Lung (tissue), 12 donors: ENCODE measurements around the gene ERP44. TPM values are rescaled to one million over a fixed set of nuclear protein-coding genes. Genes with fewer than 3 reads are reported as not detected.

Source experiments
- ATAC-seq: fragments of 200-7000 bp; cut with Tn5 transposase; one replicate; pipeline ENCODE4 v1.9.1; 2020; ENCODE audit warnings: moderate number of reproducible peaks; ENCODE audit not compliant: insufficient read depth, low FRiP score
- DNase-seq, 3 donors: peaks; one replicate each; pipeline ENCODE4 v3.0.0-alpha.2; 2013 to 2017
- H3K27ac ChIP-seq, 2 donors: one replicate each; pipeline ENCODE4 v1.5.1; 2013; ENCODE audit warnings: mild to moderate bottlenecking in 2 of 2, moderate library complexity in 2 of 2, control low read depth in 1 of 2, inconsistent platforms in 1 of 2, low read depth in 1 of 2, low read length in 1 of 2
- H3K27me3 ChIP-seq, 3 donors: one replicate each; pipeline ENCODE4 v1.5.1; 2013; ENCODE audit warnings: low read length in 2 of 3; ENCODE audit not compliant: control insufficient read depth in 3 of 3, insufficient read depth in 3 of 3
- H3K36me3 ChIP-seq, 4 donors: one replicate each; pipeline ENCODE4 v1.5.1; 2013; ENCODE audit warnings: low read length in 4 of 4, mild to moderate bottlenecking in 1 of 4, moderate library complexity in 1 of 4; ENCODE audit not compliant: control insufficient read depth in 4 of 4, insufficient read depth in 4 of 4
- H3K4me1 ChIP-seq, 5 donors: one replicate each; pipeline ENCODE4 v1.5.1; 2013; ENCODE audit warnings: low read length in 5 of 5, mild to moderate bottlenecking in 2 of 5, moderate library complexity in 1 of 5; ENCODE audit not compliant: control insufficient read depth in 5 of 5, insufficient read depth in 5 of 5
- H3K4me3 ChIP-seq: one replicate; pipeline ENCODE4 v1.5.1; 2013; ENCODE audit warnings: mild to moderate bottlenecking, control low read depth, moderate library complexity
- H3K9ac ChIP-seq, 2 donors: one replicate each; pipeline ENCODE4 v1.5.1; 2013; ENCODE audit warnings: low read length in 2 of 2, control low read depth in 1 of 2; ENCODE audit not compliant: insufficient read depth in 1 of 2
- H3K9me3 ChIP-seq, 4 donors: one replicate each; pipeline ENCODE4 v1.5.1; 2013; ENCODE audit warnings: low read length in 3 of 4, mild to moderate bottlenecking in 1 of 4, moderate library complexity in 1 of 4; ENCODE audit not compliant: control insufficient read depth in 4 of 4, insufficient read depth in 3 of 4
- CTCF ChIP-seq: IDR thresholded peaks from 2 replicates; pipeline ENCODE4 v1.5.1; 2012; ENCODE audit warnings: mild to moderate bottlenecking; ENCODE audit errors: control extremely low read depth, extremely low read depth
- WGBS, 2 donors: extraction: QIAGEN DNeasy Blood & Tissue Kit; methylation state at CpG; one replicate each; pipeline ENCODE4 v1.1.7; 2013; 5-methylcytosine and 5-hydroxymethylcytosine counted together
- polyA plus RNA-seq, 2 donors: library from polyadenylated mRNA; stranded (reverse); fragments of 200-250 nt; gene quantifications; one replicate each; pipeline ENCODE4 v1.2.1, GENCODE V29; 2013
- total RNA-seq, 2 donors: library from RNA; depleted of rRNA in 1 of 2; stranded (reverse); fragments of >200 nt in 1 of 2; gene quantifications; one replicate each; pipeline ENCODE4 v1.2.1, GENCODE V29; 2014 to 2021
- donor health status: control.
- donor health status: control.
- donor health status: Bipolar disorder and iron deficiency.
- donor health status: healthy.
- donor health status: DM: yes; HTN: yes; CAD: no.

Gene ERP44
- total and polyA plus RNA-seq, 4 donors: 22.6 to 27.6 (median 27.0) TPM

GRCh38 chr9:99971410-99971809, 127.4 kb downstream of the ERP44 start:
- Histone ChIP-seq H3K27ac (peak overlapping the region in 1 of 2 donors; percentile 31), H3K9me3 (no peaks in the 10 kb centered on the region), H3K4me3 (no peak overlapping the region), H3K27me3 (no peaks in the 10 kb centered on the region), H3K36me3 (peaks cover 9 to 26% (median 19%) of the 10 kb centered on the region in 4 donors), H3K9ac (no peak overlapping the region), H3K4me1 (peaks cover 0 to 3% (median 0%) of the 10 kb centered on the region in 5 donors)
- no peak for TF ChIP-seq CTCF
- no peak for ATAC-seq
- DNase-seq: peak; percentile 27 to 71 (median 43)

- no peak for TF ChIP-seq CTCF
- Histone ChIP-seq H3K9me3 (no peaks in the 10 kb centered on the region), H3K4me3 (no peak overlapping the region), H3K27me3 (no peaks in the 10 kb centered on the region), H3K4me1 (peaks cover 0 to 3% (median 0%) of the 10 kb centered on the region in 5 donors), H3K27ac (no peak overlapping the region), H3K36me3 (peaks cover 8 to 26% (median 20%) of the 10 kb centered on the region in 4 donors), H3K9ac (no peak overlapping the region)
- WGBS, 2 donors: 98 to 100% methylated on average over 2 of the region's 2 CpGs
- no peak for DNase-seq
- ATAC-seq: no peak
These were observed 128.3 kb downstream of the ERP44 start for GRCh38 chr9:99970481-99970880.

GRCh38 chr9:99967457-99967856, 131.3 kb downstream of the ERP44 start:
- Histone ChIP-seq H3K36me3 (peaks cover 9 to 29% (median 24%) of the 10 kb centered on the region in 4 donors), H3K4me1 (peaks cover 0 to 1% (median 0%) of the 10 kb centered on the region in 5 donors), H3K4me3 (no peak overlapping the region), H3K27me3 (no peaks in the 10 kb centered on the region), H3K27ac (no peak overlapping the region), H3K9ac (no peak overlapping the region), H3K9me3 (no peaks in the 10 kb centered on the region)
- WGBS, 2 donors: 92 to 98% methylated on average over 2 of the region's 2 CpGs
- no peak for ATAC-seq
- no peak for TF ChIP-seq CTCF
- DNase-seq: no peak

GRCh38 chr9:99966716-99967115, 132.1 kb downstream of the ERP44 start:
- Histone ChIP-seq H3K36me3 (peaks cover 9 to 29% (median 25%) of the 10 kb centered on the region in 4 donors), H3K4me3 (no peak overlapping the region), H3K27ac (peak overlapping the region in 1 of 2 donors; percentile 33), H3K4me1 (no peaks in the 10 kb centered on the region), H3K27me3 (no peaks in the 10 kb centered on the region), H3K9ac (no peak overlapping the region), H3K9me3 (no peaks in the 10 kb centered on the region)
- TF ChIP-seq CTCF: no peak
- ATAC-seq (no peak), DNase-seq (no peak)
- 65 to 87% methylated on average over 2 of the region's 2 CpGs for WGBS, 2 donors
